ENCODE data around the gene IL12RB2.

- TF ChIP-seq CTCF (IDR thresholded peaks at IDR 0.05): no peak
- no peak for TF ChIP-seq EP300 (IDR thresholded peaks at IDR 0.05)
- no peak for TF ChIP-seq POLR2A (IDR thresholded peaks at IDR 0.05)
Observed at GRCh38 chr1:67264899-67265298, 42.8 kb upstream of the IL12RB2 start.
